ENCODE data around the gene ACACB.
A peak's percentile ranks its signal among the peaks of the same experiment; 100 is the strongest.
"Not testable (repeated sequence)": the region's sequence is repeated elsewhere in the genome, so short reads cannot be mapped to it uniquely, and the experiment has no call there.

Gene ACACB

GRCh38 chr12:109144224-109144623, 27.8 kb downstream of the ACACB start:
- DNase-seq, result no peak

GRCh38 chr12:109147126-109147525, 30.7 kb downstream of the ACACB start:
- DNase-seq, result not testable (repeated sequence)

GRCh38 chr12:109147954-109148353, 31.6 kb downstream of the ACACB start:
- no peak for DNase-seq

GRCh38 chr12:109150124-109150640, 33.8 kb downstream of the ACACB start:
- DNase-seq, result no peak

GRCh38 chr12:109151457-109151856, 35.1 kb downstream of the ACACB start:
- no peak for DNase-seq

- no peak for DNase-seq
Observed at GRCh38 chr12:109153821-109154441, 37.5 kb downstream of the ACACB start.

GRCh38 chr12:109154451-109155438, 38.4 kb downstream of the ACACB start:
- peak; percentile 81 for DNase-seq

GRCh38 chr12:109156036-109156435, 39.6 kb downstream of the ACACB start:
- no peak for DNase-seq

GRCh38 chr12:109156586-109156985, 40.2 kb downstream of the ACACB start:
- no peak for DNase-seq

- DNase-seq, result no peak
Observed at GRCh38 chr12:109157986-109158385, 41.6 kb downstream of the ACACB start.

- DNase-seq, result no peak
Observed at GRCh38 chr12:109160433-109160832, 44.0 kb downstream of the ACACB start.

- no peak for DNase-seq
Observed at GRCh38 chr12:109160873-109161272, 44.5 kb downstream of the ACACB start.

- DNase-seq, result no peak
Observed at GRCh38 chr12:109162551-109162950, 46.2 kb downstream of the ACACB start.

- DNase-seq, result no peak
Observed at GRCh38 chr12:109163167-109163566, 46.8 kb downstream of the ACACB start.

GRCh38 chr12:109165599-109165998, 49.2 kb downstream of the ACACB start:
- no peak for DNase-seq

GRCh38 chr12:109166371-109166770, 50.0 kb downstream of the ACACB start:
- DNase-seq, result no peak

- DNase-seq, result no peak
Observed at GRCh38 chr12:109167781-109168180, 51.4 kb downstream of the ACACB start.

- DNase-seq, result no peak
Observed at GRCh38 chr12:109169262-109169661, 52.9 kb downstream of the ACACB start.

- DNase-seq, result no peak
Observed at GRCh38 chr12:109169686-109170085, 53.3 kb downstream of the ACACB start.

GRCh38 chr12:109170324-109170723, 53.9 kb downstream of the ACACB start:
- DNase-seq, result no peak

GRCh38 chr12:109172787-109173186, 56.4 kb downstream of the ACACB start:
- not testable (repeated sequence) for DNase-seq

GRCh38 chr12:109173443-109174240, 57.3 kb downstream of the ACACB start:
- DNase-seq, result peak; percentile 4

GRCh38 chr12:109174468-109174867, 58.1 kb downstream of the ACACB start:
- DNase-seq, result no peak

Measured in stimulated activated CD4-positive, alpha-beta T cell treated with anti-CD3 and anti-CD28 coated beads, Interleukin-1b, Interleukin-23, amount 100 ng/mL, for 48 hours (primary cell).